GM12878 (cell line): Measurements from ENCODE around the gene RNASE12. TPM values are rescaled to one million over a fixed set of nuclear protein-coding genes. Genes with fewer than 3 reads are reported as not detected.

Experiments
- ATAC-seq: fragments of 200-7000 bp; cut with Tn5 transposase; 3 replicates; pipeline ENCODE4 v1.9.1; 2020; ENCODE audit warnings: mild to moderate bottlenecking, moderate library complexity
- BruUV-seq: library from RNA; stranded (reverse); fragments of 400-500 nt; replicated peaks from 2 replicates; lab custom pipeline; 2021; lab: Mats Ljungman, UMichigan
- CTCF ChIA-PET: fragments of 300-600 bp; sonication (Branson Sonifier 250); formaldehyde crosslinking; extraction: SDS; loops from one replicate; lab custom pipeline; 2021; ENCODE audit warnings: inconsistent platforms; lab: Yijun Ruan, JAX
- POLR2A ChIA-PET: fragments of 350-600 bp; formaldehyde crosslinking; extraction: SDS; loops from one replicate; lab custom pipeline; 2021; ENCODE audit warnings: inconsistent platforms; lab: Charles Lee
- RAD21 ChIA-PET: fragments of 300-600 bp; sonication (Branson Sonifier 250); formaldehyde crosslinking; loops from one replicate; lab custom pipeline; 2023; ENCODE audit warnings: antibody characterized with exemption; ENCODE audit not compliant: unreplicated experiment; lab: Charles Lee
- SMC1A ChIA-PET: fragments of 300-600 bp; sonication (Branson Sonifier 250); formaldehyde crosslinking; loops from one replicate; lab custom pipeline; 2023; ENCODE audit not compliant: unreplicated experiment, uncharacterized antibody; lab: Charles Lee
- DNase-seq: peaks from one replicate; pipeline ENCODE4 v3.0.0-alpha.2; 2011; ENCODE audit warnings: low read depth, low spot score
- FAIRE-seq: peaks from 3 replicates; lab custom pipeline; 2011; peaks lifted over from hg19 to GRCh38; lab: Jason Lieb, UNC
- H2AFZ ChIP-seq: 2 replicates; pipeline ENCODE4 v1.6.0; 2011; ENCODE audit warnings: low read depth, low read length, control low read depth; ENCODE audit not compliant: control insufficient read depth
- H3K27ac ChIP-seq: 2 replicates; pipeline ENCODE4 v1.5.1; 2011; ENCODE audit warnings: control low read depth; ENCODE audit not compliant: control insufficient read depth, insufficient read depth
- H3K27me3 ChIP-seq, 2 experiments: replicated peaks in 1 of 2; 2 replicates each; pipeline versions ENCODE4 v1.6.0 to v1.6.1; 2011; ENCODE audit warnings: low read length in 1 of 2; ENCODE audit not compliant: control insufficient read depth in 2 of 2, insufficient read depth in 2 of 2
- H3K36me3 ChIP-seq, 2 experiments: 2 replicates each; pipeline ENCODE4 v1.5.1; 2011; ENCODE audit warnings: low read length in 1 of 2; ENCODE audit not compliant: control insufficient read depth in 2 of 2, insufficient read depth in 2 of 2
- H3K4me1 ChIP-seq: 2 replicates; pipeline ENCODE4 v1.6.1; 2011; ENCODE audit warnings: mild to moderate bottlenecking, low read length, moderate library complexity, mixed read lengths; ENCODE audit not compliant: control insufficient read depth, insufficient read depth
- H3K4me2 ChIP-seq: 2 replicates; pipeline ENCODE4 v1.6.0; 2011; ENCODE audit warnings: control low read depth; ENCODE audit not compliant: control insufficient read depth, insufficient read depth
- H3K4me3 ChIP-seq: fragments of 200-600 bp; sonication (generic); 2 replicates; pipeline ENCODE4 v1.5.1; 2016
- H3K79me2 ChIP-seq: 2 replicates; pipeline ENCODE4 v1.6.0; 2011; ENCODE audit warnings: low read length; ENCODE audit not compliant: control insufficient read depth, insufficient read depth
- H3K9ac ChIP-seq: 2 replicates; pipeline ENCODE4 v1.8.0; 2011; ENCODE audit warnings: low read length, control low read depth, mixed read lengths; ENCODE audit not compliant: control insufficient read depth, insufficient read depth
- H3K9me3 ChIP-seq: replicated peaks from 3 replicates; pipeline ENCODE4 v1.5.1; 2011; ENCODE audit warnings: mild to moderate bottlenecking, low read length; ENCODE audit not compliant: control insufficient read depth, insufficient read depth
- H4K20me1 ChIP-seq: 2 replicates; pipeline ENCODE4 v1.6.0; 2011; ENCODE audit not compliant: control insufficient read depth, insufficient read depth
- BCL11A ChIP-seq: IDR thresholded peaks from 2 replicates; pipeline ENCODE4 v1.6.1; 2011; ENCODE audit warnings: low read depth, low read length
- BHLHE40 ChIP-seq, 2 experiments: fragments of 450-650 bp in 1 of 2; IDR thresholded peaks; 2 replicates each; pipeline ENCODE4 v1.6.1; 2011 to 2017; ENCODE audit warnings: low read depth in 2 of 2, borderline replicate concordance in 1 of 2, improper control_type of control experiment in 1 of 2, low read length in 1 of 2, mild to moderate bottlenecking in 1 of 2
- EZH2 ChIP-seq: IDR thresholded peaks from 2 replicates; pipeline ENCODE4 v1.6.1; 2012; ENCODE audit warnings: low read depth, mild to moderate bottlenecking, control low read depth, inconsistent platforms, low read length, borderline replicate concordance; ENCODE audit not compliant: control insufficient read depth
- MYC ChIP-seq: IDR thresholded peaks from 2 replicates; pipeline ENCODE4 v1.6.1; 2011; ENCODE audit warnings: mild to moderate bottlenecking, low read length, moderate library complexity, inconsistent platforms; ENCODE audit not compliant: insufficient read depth, insufficient replicate concordance, insufficient read length, severe bottlenecking
- NRF1 ChIP-seq: conservative IDR thresholded peaks from 2 replicates; pipeline ENCODE4 v1.6.1; 2011; ENCODE audit warnings: mild to moderate bottlenecking, low read depth, low read length, improper control_type of control experiment
- RUNX3 ChIP-seq: IDR thresholded peaks from 2 replicates; pipeline ENCODE4 v1.6.1; 2012; ENCODE audit warnings: low read length, inconsistent platforms
- ZNF622 ChIP-seq: fragments of 450-650 bp; IDR thresholded peaks from 2 replicates; pipeline ENCODE4 v1.6.1; 2017; ENCODE audit warnings: mild to moderate bottlenecking, inconsistent platforms
- WGBS: methylation state at CpG from one replicate; pipeline ENCODE4 v1.1.6; 2016; ENCODE audit warnings: low lambda C conversion rate; ENCODE audit not compliant: insufficient replicate concordance, insufficient coverage; ENCODE audit errors: missing lambda C conversion rate; 5-methylcytosine and 5-hydroxymethylcytosine counted together
- in situ Hi-C: fragments of 300-500 bp; cut with MboI; formaldehyde crosslinking; loops from 9 replicates; pipeline ENCODE4 v1.14.3; 2018; ENCODE audit warnings: mixed read lengths
- intact Hi-C: fragments of 100-400 bp; cut with micrococcal nuclease; formaldehyde crosslinking; loops from one replicate; pipeline ENCODE4 v1.14.2; 2022; ENCODE audit not compliant: unreplicated experiment
- polyA plus RNA-seq, 11 experiments: library from polyadenylated mRNA; depleted of rRNA in 4 of 11; unstranded in 6 of 11; stranded (reverse) in 5 of 11; fragments of >200 nt; fragmentation: Nextera tagmentation in 4 of 11; fragmentation: Illumina TruSeq in 1 of 11; extraction: Ambion mirVana in 4 of 11; extraction: Trizol in 1 of 11; gene quantifications; 1 replicate in 1 of 11; 2 replicates in 10 of 11; pipeline versions ENCODE4 v1.2.1 to v1.2.3, GENCODE V29; 2011 to 2016; ENCODE audit warnings: inconsistent platforms in 2 of 11, missing spikeins in 2 of 11, low read depth in 1 of 11
- total RNA-seq, 4 experiments: library from RNA; depleted of rRNA in 3 of 4; stranded (reverse); fragments of >200 nt in 3 of 4; fragmentation: Illumina TruSeq in 1 of 4; extraction: Trizol in 1 of 4; gene quantifications; 2 replicates each; pipeline versions ENCODE4 v1.2.1 to v1.2.3, GENCODE V29; 2013 to 2021

RNASE12 gene
- total and polyA plus RNA-seq, 10 of the 15 experiments (the other 5 are each of a cell fraction or from before 2014, with no cell fraction given) = not detected

- POLR2A ChIA-PET = interaction anchor here (1.3 to 1.5 kb wide), 2 partner anchors 275 to 281 kb away, joined by 3 to 5 read pairs; no protein-coding TSS in a partner anchor
- Histone ChIP-seq H2AFZ (no peak overlapping the region; the same call in 1 of the 2 replicates), H3K27me3 (no peaks in the 10 kb centered on the region), H3K4me3 (no peak overlapping the region), H3K79me2 (no peaks in the 10 kb centered on the region), H3K27ac (no peak overlapping the region), H3K4me2 (peak overlapping the region; percentile 75), H4K20me1 (no peaks in the 10 kb centered on the region), H3K4me1 (peaks cover 26% of the 10 kb centered on the region)
- 0 out of 3 replicates have a peak, but pooled peaks have one; percentile 5 for ATAC-seq
- intact Hi-C loops = loop anchor here (2.0 kb wide), 1 partner anchor 117 kb away; no protein-coding TSS in a partner anchor
- BruUV-seq = no TSS peak
- SMC1A ChIA-PET = interaction anchor here (0.8 to 6.5 kb wide), 12 partner anchors 8 to 279 kb away, joined by 3 to 110 read pairs (median 10); partner anchors contain the start of genes PIP4P1 and TEP1
- RAD21 ChIA-PET = interaction anchor here (0.6 to 6.3 kb wide), 12 partner anchors 43 to 280 kb away, joined by 3 to 77 read pairs (median 9); partner anchors contain the start of genes PARP2, PIP4P1, PNP and TEP1
- no peak for DNase-seq
- 13% methylated on average over 5 of the region's 5 CpGs for WGBS
- CTCF ChIA-PET = interaction anchor here (0.6 to 10.3 kb wide), 12 partner anchors 9 to 279 kb away, joined by 3 to 216 read pairs (median 4); partner anchors contain the start of genes ANG, CCNB1IP1 and TEP1
- TF ChIP-seq EZH2 = no peak
- TF ChIP-seq MYC = no peak
- no peak for TF ChIP-seq BCL11A
- no peak for TF ChIP-seq ZNF622
- 0 out of 2 replicates have a peak, but pooled peaks have one; percentile 8 for TF ChIP-seq RUNX3
- TF ChIP-seq NRF1 = no peak
- no peak for TF ChIP-seq BHLHE40 (IDR thresholded peaks at IDR 0.05; ENCODE audit: borderline replicate concordance in 1 of 2, low read depth in 2 of 2, low read length in 1 of 2)
- TF ChIP-seq, all 136 proteins: peak for 1
- in situ Hi-C loops = loop anchor here (5.0 kb wide), 1 partner anchor 280 kb away; no protein-coding TSS in a partner anchor
- no peaks in the 10 kb centered on the region for H3K36me3 ChIP-seq
- FAIRE-seq = no peak
- no peak overlapping the region for H3K9ac ChIP-seq
- no peaks in the 10 kb centered on the region for H3K9me3 ChIP-seq
Measured at GRCh38 chr14:20607617-20608016, 16.4 kb upstream of the RNASE12 start.
